Right ventricle myocardium inferior (tissue), 1 donor: Measurements from ENCODE around the gene FAR2. TPM values are rescaled to one million over a fixed set of nuclear protein-coding genes. Genes with fewer than 3 reads are reported as not detected.

ENCODE experiments used
- ATAC-seq: fragments of 200-7000 bp; cut with Tn5 transposase; one replicate; pipeline ENCODE4 v1.9.1; 2020; ENCODE audit warnings: mild to moderate bottlenecking, moderate library complexity
- DNase-seq: peaks from one replicate; pipeline ENCODE4 v3.0.0; 2021; ENCODE audit errors: missing footprints
- intact Hi-C: fragments of 100-400 bp; cut with DNase I; formaldehyde crosslinking; loops from one replicate; pipeline ENCODE4 v1.11.0; 2022
- total RNA-seq: library from RNA; stranded (reverse); fragmentation: NEBNext Ultra II Directional; extraction: Animal tissue kit (Norgen Biotek cat#: 25700); gene quantifications from one replicate; pipeline ENCODE4 v1.2.1, GENCODE V29; 2021
- donor health status: DM: no; HTN: yes; CAD: no; lungs with severe emphysema.

FAR2 gene
- total RNA-seq, 1 donor from 2014 or later = 4.1 TPM

DNA sequence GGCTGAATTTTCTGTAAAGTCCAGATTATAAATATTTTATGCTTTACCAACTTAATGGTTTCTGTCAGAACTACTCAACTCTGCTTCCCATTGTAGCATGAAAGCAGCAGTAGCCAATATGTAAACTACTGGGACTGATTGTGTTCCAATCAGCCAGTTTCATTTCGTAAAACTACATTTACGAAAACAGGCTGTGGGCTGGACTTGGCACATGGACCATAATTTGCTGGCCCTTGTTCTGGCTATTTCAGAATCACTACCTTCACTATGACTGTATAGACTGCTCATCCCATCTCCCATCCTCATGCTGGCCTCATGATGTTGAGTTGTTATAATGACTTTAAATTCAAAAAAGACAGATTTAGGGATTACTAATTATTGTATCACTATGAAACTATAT lies 38.7 kb downstream of the FAR2 start:
- ATAC-seq = no peak
- no peak for DNase-seq
- intact Hi-C loops = no loop called here

DNA sequence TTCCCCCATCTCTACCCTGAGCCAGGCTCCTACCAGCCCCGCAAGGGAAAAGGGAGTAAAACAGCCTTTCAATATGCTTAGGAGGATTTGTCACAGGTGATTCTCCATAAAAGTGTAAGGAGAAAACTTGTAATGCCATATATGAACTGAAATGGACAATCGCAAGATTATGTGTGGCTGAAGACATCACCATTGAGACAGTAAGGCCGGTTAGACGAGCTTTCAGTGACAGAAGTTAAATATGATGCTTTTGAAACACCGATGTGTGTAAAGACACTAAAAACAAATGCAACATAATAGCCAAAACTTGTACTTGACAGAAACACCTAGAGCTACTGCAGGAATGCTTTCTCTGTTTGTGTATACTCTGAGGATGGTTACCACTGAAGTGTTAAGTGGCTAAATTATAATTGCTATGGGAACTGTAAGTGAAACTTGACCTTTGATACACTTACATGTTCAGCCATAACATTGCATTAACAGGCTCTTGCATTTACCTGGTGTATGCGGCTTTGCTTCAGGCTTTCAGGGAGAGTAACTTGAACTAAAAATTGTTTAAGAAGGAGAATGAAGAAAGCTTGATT lies 42.3 kb downstream of the FAR2 start:
- intact Hi-C loops = no loop called here
- DNase-seq (no peak), ATAC-seq (peak; percentile 42)

DNA sequence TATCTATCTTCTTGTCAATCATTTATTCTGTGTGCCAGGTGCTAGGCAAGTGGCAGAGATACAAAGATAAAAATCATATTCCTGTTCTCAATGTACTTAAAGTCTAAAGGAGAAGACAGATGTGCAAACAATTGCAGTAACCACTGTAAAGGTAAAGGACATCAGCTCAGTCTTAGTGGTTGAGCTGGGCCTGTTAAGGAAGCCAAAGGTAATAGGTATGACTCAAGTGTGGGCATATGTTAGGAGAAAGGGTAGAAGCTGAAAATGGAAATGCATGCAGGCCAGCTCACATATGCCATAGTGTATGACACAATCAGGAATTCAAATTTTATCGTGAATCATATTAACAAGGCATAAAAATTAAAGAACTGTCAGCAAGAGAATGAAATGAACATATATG lies 49.8 kb downstream of the FAR2 start:
- intact Hi-C loops = no loop called here
- DNase-seq = no peak
- ATAC-seq = no peak

DNA sequence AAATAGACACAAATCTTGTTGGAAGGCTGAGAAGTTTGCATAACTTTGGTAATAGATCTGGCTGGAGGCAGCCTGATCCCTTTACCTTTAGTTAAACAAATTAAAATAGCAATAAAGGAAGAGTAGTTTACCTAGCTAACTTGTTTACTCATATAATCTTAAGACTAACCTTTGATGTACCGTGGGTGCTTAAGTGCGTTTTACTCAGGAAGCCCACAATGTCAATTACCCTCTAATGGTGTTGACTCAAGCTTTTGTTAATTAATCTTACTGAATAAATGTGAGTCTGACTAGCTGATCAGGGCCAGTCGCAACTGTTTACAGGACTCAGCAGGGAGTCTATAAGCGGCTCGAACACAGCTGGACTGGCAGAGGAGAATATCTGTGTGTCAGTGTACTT lies 51.5 kb downstream of the FAR2 start:
- no peak for DNase-seq
- no peak for ATAC-seq
- intact Hi-C loops = no loop called here

DNA sequence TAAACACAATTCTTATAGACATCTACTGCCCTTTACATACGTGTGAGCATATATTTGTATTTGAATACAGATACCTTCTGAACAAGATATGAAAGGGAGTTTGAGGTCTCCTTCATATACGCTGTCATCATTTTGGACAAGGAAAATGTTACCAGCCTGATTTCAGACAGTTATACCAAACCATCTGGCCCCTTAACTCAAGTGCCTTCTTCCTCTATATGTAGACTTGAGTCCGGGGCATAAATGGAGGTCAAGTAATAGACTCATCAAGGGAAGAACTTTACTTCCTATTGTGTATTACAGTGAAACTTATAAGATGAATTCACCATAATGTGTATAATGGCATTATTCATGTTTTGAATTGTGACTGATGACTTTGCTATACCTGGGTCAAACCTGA lies 52.2 kb downstream of the FAR2 start:
- ATAC-seq (no peak), DNase-seq (no peak)
- intact Hi-C loops = loop anchor here (1.0 kb wide), 1 partner anchor 24 kb away; no protein-coding TSS in a partner anchor

DNA sequence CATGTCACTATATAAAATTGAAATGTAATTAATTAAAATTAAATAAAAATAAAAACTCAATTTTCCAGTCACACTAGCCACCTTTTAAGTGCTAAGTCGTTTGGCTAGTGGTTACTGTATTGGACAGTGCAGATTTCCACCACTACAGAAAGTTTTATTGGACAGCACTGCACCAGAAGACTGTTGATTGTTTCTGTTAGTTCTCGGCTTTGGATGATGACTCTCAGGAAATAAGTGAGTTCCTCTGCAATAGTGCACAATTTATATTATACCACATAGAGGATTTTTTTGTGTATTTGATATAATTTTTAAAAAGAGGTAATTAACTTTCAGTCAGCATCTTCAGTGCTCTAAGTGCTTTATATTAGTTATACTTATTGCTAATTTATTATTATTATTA lies 52.7 kb downstream of the FAR2 start:
- ATAC-seq (no peak), DNase-seq (no peak)
- intact Hi-C loops = loop anchor here (1.0 kb wide), 1 partner anchor 24 kb away; no protein-coding TSS in a partner anchor

DNA sequence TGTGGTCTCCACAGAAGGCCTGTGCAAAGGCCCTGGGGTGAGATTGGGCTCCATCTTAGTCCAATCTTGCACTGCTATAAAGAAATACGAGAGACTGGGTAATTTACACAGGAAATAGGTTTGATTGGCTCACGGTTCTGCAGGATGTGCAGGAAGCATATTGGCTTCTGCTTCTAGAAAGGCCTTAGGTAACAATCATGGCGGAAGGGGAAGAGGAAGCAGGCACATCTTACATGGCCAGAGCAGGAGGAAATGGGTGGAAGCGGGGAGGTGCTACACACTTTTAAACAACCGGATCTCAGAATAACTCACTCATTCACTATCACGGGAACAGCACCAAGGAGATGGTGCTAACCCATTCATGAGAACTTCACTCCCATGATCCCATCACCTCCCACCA lies 55.4 kb downstream of the FAR2 start:
- ATAC-seq (no peak), DNase-seq (no peak)
- intact Hi-C loops = no loop called here

DNA sequence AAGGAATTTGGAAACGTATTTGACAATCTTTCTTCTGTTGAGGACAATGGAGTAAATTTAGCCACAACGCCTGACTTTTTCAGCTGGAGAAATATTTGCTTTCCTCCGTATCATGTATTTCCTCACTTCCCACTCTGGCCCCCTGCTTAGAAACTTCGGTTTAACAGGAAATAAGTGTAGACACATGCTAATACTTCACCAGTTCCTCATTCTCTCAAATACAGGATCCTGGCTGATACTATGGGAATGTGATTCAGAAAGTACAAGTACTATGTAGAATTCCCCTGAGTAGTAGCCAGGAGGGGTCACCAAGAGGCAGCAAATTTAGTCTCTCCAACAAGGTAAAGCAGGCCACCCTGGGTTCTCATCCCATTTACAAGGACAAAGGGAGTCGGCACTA lies 58.0 kb downstream of the FAR2 start:
- ATAC-seq (peak; percentile 52), DNase-seq (no peak)
- intact Hi-C loops = no loop called here

DNA sequence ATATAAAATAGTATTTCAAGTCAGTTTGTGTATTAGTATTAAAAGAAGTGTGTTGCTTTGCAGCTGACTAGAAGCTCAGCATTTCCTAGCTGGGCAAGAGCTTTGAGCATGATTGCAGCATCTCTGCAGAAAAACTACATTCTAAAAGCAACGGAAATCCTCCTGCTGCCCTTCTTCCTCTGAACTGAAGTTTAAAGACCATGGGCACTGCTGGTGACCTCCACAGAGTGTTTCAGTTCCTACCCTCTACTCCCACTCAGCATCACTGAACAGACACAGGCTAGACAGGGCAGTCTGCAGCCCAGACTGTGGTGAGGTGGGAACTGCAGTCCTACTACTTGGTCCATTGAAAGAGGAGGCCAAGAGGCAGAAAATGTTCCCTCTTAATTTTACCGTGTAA lies 59.0 kb downstream of the FAR2 start:
- DNase-seq (no peak), ATAC-seq (peak; percentile 42)
- intact Hi-C loops = no loop called here

DNA sequence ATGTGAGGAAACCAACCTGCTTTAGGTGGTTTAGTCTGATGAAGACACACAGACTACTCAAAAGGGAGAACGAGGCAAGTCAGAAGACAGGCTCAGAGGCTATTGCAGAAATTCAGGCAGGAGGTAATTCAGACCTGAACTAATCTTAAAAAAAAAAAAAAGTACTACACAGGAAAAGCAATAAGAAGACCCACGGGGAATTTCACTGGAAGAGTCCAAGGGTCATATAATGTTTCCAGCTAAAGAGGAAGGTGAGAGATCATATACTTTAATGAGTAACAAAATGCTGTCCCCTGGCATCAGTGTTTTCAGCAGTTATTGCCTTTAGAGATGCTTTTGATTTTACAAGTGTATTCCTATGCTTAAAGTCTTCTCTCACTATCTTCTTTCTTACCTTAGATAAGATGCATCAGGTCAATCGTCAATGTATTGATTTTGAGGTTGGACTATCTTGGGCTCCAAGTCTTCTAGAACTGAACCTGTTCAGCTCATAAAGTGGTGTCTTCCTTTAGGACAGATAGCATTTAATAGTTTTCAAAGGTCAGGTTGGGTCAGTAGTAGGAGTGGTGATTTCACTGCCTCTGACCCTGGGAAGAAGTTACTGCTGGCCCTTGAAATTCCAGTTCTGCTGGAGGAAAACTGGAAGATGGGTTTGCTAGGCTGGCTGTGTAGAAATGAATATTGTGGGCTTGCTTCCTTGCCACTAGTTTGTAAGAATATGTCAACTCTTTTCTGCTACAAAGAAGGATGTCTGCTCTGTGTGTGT lies 60.0 kb downstream of the FAR2 start:
- ATAC-seq (no peak), DNase-seq (no peak)
- intact Hi-C loops = no loop called here

DNA sequence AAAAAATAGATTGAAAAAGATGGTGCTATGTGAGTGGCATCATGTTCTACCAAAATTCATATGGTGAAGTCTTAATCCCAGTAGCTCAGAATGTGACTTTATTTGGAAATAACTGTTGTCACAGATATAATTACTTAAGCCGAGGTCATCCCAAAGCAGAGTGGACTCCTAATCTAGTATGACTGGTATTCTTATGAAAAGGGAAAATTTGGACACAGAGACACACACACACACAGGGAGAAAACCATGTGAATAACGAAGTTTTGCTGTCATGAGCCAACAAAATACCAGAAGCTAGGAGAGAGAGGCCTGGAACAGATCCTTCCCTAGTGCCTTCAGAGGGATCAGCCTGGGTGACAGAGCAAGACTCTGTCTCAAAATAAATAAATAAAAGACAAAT lies 62.6 kb downstream of the FAR2 start:
- ATAC-seq (no peak), DNase-seq (no peak)
- intact Hi-C loops = no loop called here

DNA sequence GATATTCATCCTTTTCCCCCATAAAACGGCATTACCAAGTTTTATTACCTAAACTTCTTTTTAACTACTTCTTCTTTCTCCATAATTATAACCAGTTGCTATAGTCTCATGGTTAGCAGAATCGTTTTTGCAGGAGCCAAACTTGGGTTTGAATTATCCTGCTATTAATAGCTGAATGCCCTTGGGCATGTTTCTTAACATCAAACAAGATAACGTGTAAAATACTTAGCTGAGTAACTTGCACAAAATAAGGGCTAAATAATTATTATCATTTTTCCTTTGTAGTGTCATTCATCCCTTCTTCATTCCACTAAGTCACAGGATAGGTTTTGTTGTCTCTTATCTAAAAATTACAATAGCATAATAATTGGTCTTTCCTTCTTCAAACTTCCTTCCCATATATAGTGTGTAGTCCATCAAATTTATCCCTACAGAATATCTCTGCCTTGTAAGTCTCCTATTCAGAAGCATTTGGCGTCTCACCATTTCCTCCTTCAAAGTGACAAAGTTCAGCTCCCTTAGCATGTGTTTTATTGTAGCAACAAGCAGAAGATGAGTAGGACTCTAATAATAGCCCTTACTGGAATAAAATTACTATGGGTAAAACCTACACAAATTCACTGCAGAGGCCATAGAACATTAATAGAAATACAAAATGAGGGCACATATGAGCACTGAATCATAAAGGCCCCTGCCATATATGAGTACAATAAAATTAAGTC lies 63.8 kb downstream of the FAR2 start:
- intact Hi-C loops = no loop called here
- DNase-seq (no peak), ATAC-seq (no peak)

DNA sequence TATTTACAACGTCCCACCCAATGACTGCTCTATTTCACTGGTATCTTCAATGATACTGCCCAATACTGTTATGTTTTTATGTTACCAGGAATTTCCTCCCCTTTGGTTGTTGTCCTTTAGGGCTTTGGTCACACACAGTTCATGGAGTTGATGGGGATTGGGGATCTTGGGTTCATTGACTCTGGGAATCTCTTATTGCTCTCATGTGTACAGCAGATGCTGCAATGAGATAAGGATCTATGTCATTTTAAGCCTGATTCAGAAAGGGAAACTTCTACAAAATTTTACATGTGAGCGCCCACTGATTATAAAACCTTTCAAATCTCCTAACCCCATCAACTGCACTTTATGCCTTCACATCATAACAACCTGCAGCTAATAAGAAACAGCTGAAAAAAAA lies 67.2 kb downstream of the FAR2 start:
- intact Hi-C loops = no loop called here
- ATAC-seq (no peak), DNase-seq (no peak)

DNA sequence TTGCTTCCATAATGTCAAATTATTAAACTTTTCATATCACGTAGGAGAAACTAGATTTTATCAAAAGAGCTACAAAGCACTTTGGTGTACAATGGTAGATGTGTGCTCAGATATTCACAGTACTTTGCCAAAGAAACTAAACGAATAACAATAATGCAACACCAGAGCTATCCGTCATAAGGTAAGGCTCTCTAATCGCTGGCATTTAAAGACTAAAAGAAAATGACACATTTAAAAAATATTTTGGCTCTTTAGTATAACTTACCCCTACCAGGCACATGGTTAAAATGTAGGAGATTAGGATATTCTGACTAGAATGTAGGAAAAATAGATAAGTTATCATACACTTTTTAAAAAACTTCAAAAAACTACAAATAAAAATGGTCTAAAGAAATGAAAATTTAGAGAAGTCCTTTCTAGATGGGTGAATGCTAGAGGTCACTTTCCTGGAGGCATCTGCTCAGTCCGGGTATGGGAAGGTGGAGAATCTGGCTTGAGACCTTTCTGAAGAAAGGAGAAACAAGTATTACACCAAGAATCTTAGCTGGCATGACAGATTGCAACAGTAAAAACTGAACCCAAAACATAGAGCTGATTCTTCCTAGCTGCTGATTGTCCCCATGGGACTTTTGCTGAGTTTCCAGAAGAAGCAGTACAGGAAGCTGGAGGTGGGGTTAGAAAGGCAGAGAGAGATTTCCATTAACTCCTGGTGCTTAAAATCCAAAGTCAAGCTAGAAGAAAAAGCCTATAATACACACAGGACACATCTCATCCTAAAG lies 67.9 kb downstream of the FAR2 start:
- no peak for DNase-seq
- peak; percentile 57 for ATAC-seq
- intact Hi-C loops = no loop called here

DNA sequence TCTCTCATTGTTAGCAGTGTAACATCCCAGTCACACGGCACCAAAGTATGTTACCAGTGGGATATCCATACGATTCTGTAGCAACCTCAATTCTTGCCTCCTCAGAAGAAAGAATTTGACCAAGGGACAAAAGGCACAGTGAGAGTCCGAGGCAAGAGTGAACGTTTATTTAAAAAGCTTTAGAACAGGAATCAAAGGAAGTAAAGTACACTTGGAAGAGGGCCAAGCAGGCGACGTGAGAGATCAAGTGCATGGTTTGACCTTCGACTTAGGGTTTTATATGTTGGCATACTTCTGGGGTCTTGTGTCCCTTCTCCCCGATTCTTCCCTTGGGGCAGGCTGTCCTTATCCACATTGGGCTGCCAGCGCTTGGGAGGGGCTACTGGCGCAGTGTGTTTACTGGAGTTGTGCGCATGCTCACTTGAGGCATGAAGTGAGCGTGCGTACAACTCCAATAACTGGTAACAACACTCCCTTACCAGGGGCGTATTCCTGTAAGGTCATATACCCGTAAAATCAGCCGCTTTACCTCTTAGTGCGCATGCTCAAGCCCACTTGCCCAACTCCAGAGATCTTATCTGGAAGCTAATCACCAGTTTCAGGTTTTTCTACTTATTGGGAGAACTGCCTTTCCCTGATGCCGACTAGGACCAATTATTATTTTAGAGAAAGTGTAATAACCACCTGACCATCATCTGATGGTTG lies 71.7 kb downstream of the FAR2 start:
- ATAC-seq (no peak), DNase-seq (no peak)
- intact Hi-C loops = no loop called here

DNA sequence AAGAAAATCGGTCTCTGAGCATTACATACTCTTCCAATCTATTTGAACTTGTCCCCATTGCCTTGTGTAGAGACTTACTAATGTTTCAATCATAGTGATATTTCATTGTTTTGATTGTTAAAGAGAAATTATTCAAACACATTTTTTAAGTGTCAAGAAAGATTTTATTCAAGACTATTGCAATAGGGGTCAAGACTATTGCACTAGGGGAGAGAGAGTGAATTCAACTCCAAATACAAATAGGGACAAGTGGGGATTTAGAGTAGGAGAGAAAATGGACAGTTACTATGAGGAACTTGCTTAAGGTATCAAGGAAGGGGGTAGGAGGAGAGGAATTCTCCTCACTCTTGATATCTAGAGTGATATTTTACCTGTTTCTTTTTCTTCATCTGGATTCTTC lies 73.1 kb downstream of the FAR2 start:
- DNase-seq = no peak
- intact Hi-C loops = no loop called here
- ATAC-seq = no peak

DNA sequence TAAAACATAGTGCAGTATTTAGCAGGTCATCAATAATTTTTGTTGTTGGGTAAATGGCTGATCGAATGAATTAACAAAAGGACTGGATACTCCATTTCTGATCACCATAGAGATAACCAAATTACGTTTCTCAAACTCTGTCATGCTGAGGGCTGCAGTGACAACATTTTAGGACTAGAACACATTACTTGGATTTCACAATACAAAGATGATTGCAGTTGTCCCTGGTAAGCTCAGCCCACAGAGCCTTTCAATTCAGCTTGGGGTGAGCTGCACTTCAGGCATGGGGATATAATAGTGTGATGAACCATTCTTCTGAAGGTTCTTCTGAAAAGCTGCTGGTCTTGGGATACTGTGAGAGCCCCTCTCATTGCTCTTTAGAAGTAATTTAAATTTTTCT lies 74.3 kb downstream of the FAR2 start:
- DNase-seq (no peak), ATAC-seq (no peak)
- intact Hi-C loops = no loop called here

DNA sequence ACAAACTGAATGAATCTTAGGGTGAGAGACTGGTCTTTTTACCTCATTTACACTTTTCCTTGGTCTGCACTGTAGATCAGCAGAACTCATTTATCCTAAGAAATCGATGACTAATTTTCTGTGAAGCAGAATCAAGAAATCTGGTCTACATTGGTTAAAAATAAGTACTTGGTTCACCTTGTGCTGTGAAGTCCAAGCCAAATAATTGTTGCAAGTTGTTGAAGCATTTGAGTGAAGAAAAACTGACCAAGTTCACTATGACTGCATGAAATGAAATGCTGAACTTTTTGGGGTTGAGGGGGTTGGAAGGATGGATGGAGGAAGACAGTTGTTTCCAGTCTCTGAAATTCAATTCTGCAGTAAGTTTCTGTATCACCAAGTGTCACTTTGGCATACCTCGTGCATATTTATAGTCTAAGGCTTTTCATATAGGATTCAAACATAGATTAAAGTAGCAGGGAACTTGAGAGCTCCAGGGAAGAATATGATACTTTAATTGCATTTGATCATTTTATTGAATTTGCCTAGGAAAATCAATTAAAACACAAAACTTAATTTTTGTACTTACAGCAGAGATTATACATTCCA lies 75.0 kb downstream of the FAR2 start:
- DNase-seq (no peak), ATAC-seq (no peak)
- intact Hi-C loops = no loop called here

DNA sequence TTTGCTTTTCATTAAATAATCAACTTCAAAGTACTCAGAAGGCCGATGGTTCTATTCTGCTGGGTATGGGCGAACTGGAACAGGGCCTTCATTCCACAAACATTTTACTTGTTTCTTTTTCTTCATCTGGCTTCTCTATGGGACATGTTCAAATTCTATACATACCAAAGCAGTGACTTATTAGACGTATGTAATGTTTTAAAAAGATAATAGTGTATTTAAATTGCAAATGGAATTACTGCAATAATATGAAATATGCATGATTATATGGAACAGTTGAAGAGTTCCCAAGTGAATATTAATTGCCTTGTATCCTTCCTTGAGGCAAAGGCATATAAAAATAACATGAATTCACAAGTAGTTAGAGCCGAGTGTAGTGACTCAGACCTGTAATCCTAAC lies 75.5 kb downstream of the FAR2 start:
- DNase-seq = no peak
- intact Hi-C loops = no loop called here
- ATAC-seq = no peak
